H9 (cell line): ENCODE data around the gene EIF4E. TPM values are rescaled to one million over a fixed set of nuclear protein-coding genes. Genes with fewer than 3 reads are reported as not detected.

ENCODE experiments used
- DNase-seq: peaks from one replicate; pipeline ENCODE4 v3.0.0-alpha.2; 2017
- H2AFZ ChIP-seq: one replicate; pipeline ENCODE4 v1.6.1; 2013; ENCODE audit warnings: mild to moderate bottlenecking, low read length, control low read depth, moderate library complexity
- H2AK5ac ChIP-seq: 2 replicates; pipeline ENCODE4 v1.6.1; 2013; ENCODE audit warnings: low read length, control low read depth, mixed read lengths; ENCODE audit not compliant: insufficient read length
- H2BK120ac ChIP-seq: one replicate; pipeline ENCODE4 v1.6.1; 2013; ENCODE audit warnings: low read depth, mild to moderate bottlenecking, low read length, control low read depth, inconsistent platforms; ENCODE audit not compliant: poor library complexity, severe bottlenecking
- H2BK12ac ChIP-seq: 2 replicates; pipeline ENCODE4 v1.6.1; 2013; ENCODE audit warnings: low read length, control low read depth, mixed read lengths, low read depth; ENCODE audit not compliant: insufficient read length
- H2BK15ac ChIP-seq: 2 replicates; pipeline ENCODE4 v1.6.1; 2013; ENCODE audit warnings: low read depth, low read length, control low read depth
- H2BK20ac ChIP-seq: one replicate; pipeline ENCODE4 v1.6.1; 2013; ENCODE audit warnings: low read depth, mild to moderate bottlenecking, low read length, control low read depth, inconsistent platforms; ENCODE audit not compliant: poor library complexity, severe bottlenecking
- H2BK5ac ChIP-seq: 2 replicates; pipeline ENCODE4 v1.6.1; 2013; ENCODE audit warnings: low read length, control low read depth, mixed read lengths; ENCODE audit not compliant: insufficient read length
- H3K14ac ChIP-seq: 2 replicates; pipeline ENCODE4 v1.6.1; 2013; ENCODE audit warnings: low read length, control low read depth; ENCODE audit not compliant: insufficient read depth
- H3K18ac ChIP-seq: 2 replicates; pipeline ENCODE4 v1.6.1; 2013; ENCODE audit warnings: low read depth, mild to moderate bottlenecking, mixed read lengths, low read length, control low read depth; ENCODE audit not compliant: insufficient read length
- H3K23ac ChIP-seq: 2 replicates; pipeline ENCODE4 v1.6.1; 2013; ENCODE audit warnings: low read length, control low read depth, mixed read lengths, low read depth; ENCODE audit not compliant: insufficient read length
- H3K23me2 ChIP-seq: 2 replicates; pipeline ENCODE4 v1.6.1; 2013; ENCODE audit warnings: low read depth, mild to moderate bottlenecking, mixed read lengths, low read length, control low read depth; ENCODE audit not compliant: insufficient read length, poor library complexity, severe bottlenecking
- H3K27ac ChIP-seq: 2 replicates; pipeline ENCODE4 v1.5.1; 2013; ENCODE audit warnings: low read length, control low read depth, mixed read lengths, low read depth; ENCODE audit not compliant: insufficient read length
- H3K27me3 ChIP-seq: 2 replicates; pipeline ENCODE4 v1.6.1; 2013; ENCODE audit warnings: low read length, control low read depth, inconsistent platforms; ENCODE audit not compliant: insufficient read depth
- H3K4ac ChIP-seq: 2 replicates; pipeline ENCODE4 v1.6.1; 2013; ENCODE audit warnings: low read depth, mild to moderate bottlenecking, control low read depth, inconsistent platforms, low read length, moderate library complexity
- H3K4me1 ChIP-seq: 2 replicates; pipeline ENCODE4 v1.6.1; 2013; ENCODE audit warnings: low read length, control low read depth, inconsistent platforms; ENCODE audit not compliant: insufficient read depth
- H3K4me2 ChIP-seq: 2 replicates; pipeline ENCODE4 v1.6.1; 2013; ENCODE audit warnings: low read length, control low read depth, mixed read lengths; ENCODE audit not compliant: insufficient read length, insufficient read depth
- H3K56ac ChIP-seq: 2 replicates; pipeline ENCODE4 v1.6.1; 2013; ENCODE audit warnings: low read depth, mild to moderate bottlenecking, mixed read lengths, low read length, control low read depth; ENCODE audit not compliant: insufficient read length
- H3K79me1 ChIP-seq: 2 replicates; pipeline ENCODE4 v1.6.1; 2013; ENCODE audit warnings: low read depth, mild to moderate bottlenecking, moderate library complexity, low read length, control low read depth, inconsistent platforms; ENCODE audit not compliant: insufficient read depth, poor library complexity, severe bottlenecking
- H3K79me2 ChIP-seq: 2 replicates; pipeline ENCODE4 v1.6.1; 2013; ENCODE audit warnings: low read length, control low read depth, inconsistent platforms; ENCODE audit not compliant: insufficient read depth
- H3K9ac ChIP-seq: 2 replicates; pipeline ENCODE4 v1.6.1; 2013; ENCODE audit warnings: low read length, control low read depth, mixed read lengths; ENCODE audit not compliant: insufficient read length; ENCODE audit errors: extremely low read depth
- H3K9me3 ChIP-seq: one replicate; pipeline ENCODE4 v1.6.1; 2013; ENCODE audit warnings: low read depth, low read length, inconsistent platforms; ENCODE audit not compliant: control insufficient read depth
- H3T11ph ChIP-seq: one replicate; pipeline ENCODE4 v1.6.1; 2013; ENCODE audit warnings: mild to moderate bottlenecking, low read length, control low read depth, inconsistent platforms
- H4K20me1 ChIP-seq: one replicate; pipeline ENCODE4 v1.6.1; 2013; ENCODE audit not compliant: control insufficient read depth, insufficient read length, insufficient read depth
- H4K5ac ChIP-seq: 2 replicates; pipeline ENCODE4 v1.6.1; 2013; ENCODE audit warnings: low read depth, mild to moderate bottlenecking, mixed read lengths, low read length, control low read depth; ENCODE audit not compliant: insufficient read length
- H4K8ac ChIP-seq: replicated peaks from 2 replicates; pipeline ENCODE4 v1.6.1; 2013; ENCODE audit warnings: low read length, control low read depth, mixed read lengths, low read depth; ENCODE audit not compliant: insufficient read length
- H4K91ac ChIP-seq: 2 replicates; pipeline ENCODE4 v1.6.1; 2013; ENCODE audit warnings: low read depth, mild to moderate bottlenecking, moderate library complexity, mixed read lengths, low read length, control low read depth; ENCODE audit not compliant: insufficient read length
- H3K27ac Mint-ChIP-seq, 3 experiments: 2 replicates in 2 of 3; 3 replicates in 1 of 3; pipeline ENCODE4 v1.8.0; 2020 to 2021; ENCODE audit warnings: mixed read lengths in 3 of 3, mild to moderate bottlenecking in 1 of 3, moderate library complexity in 1 of 3
- H3K27me3 Mint-ChIP-seq: 2 replicates; pipeline ENCODE4 v1.8.0; 2021; ENCODE audit warnings: low read depth, mild to moderate bottlenecking, moderate library complexity, mixed read lengths
- H3K36me3 Mint-ChIP-seq, 3 experiments: 2 replicates in 2 of 3; 3 replicates in 1 of 3; pipeline ENCODE4 v1.8.0; 2020 to 2021; ENCODE audit warnings: low read depth in 3 of 3, mixed read lengths in 3 of 3; ENCODE audit not compliant: insufficient read depth in 1 of 3
- H3K4me1 Mint-ChIP-seq, 2 experiments: 2 replicates each; pipeline ENCODE4 v1.8.0; 2020; ENCODE audit warnings: mixed read lengths in 2 of 2
- H3K4me3 Mint-ChIP-seq, 2 experiments: 2 replicates in 1 of 2; 3 replicates in 1 of 2; pipeline ENCODE4 v1.8.0; 2020 to 2021; ENCODE audit warnings: mild to moderate bottlenecking in 2 of 2, mixed read lengths in 2 of 2, moderate library complexity in 1 of 2
- H3K9me3 Mint-ChIP-seq, 2 experiments: 2 replicates in 1 of 2; 3 replicates in 1 of 2; pipeline ENCODE4 v1.8.0; 2020; ENCODE audit warnings: mild to moderate bottlenecking in 2 of 2, mixed read lengths in 2 of 2, moderate library complexity in 1 of 2
- WGBS: extraction: QIAGEN DNeasy Blood & Tissue Kit; methylation state at CpG from one replicate; pipeline ENCODE4 v1.1.7; 2013; ENCODE audit warnings: missing lambda C conversion rate, low lambda C conversion rate, mixed read lengths; ENCODE audit not compliant: insufficient read length; ENCODE audit errors: extremely low coverage; 5-methylcytosine and 5-hydroxymethylcytosine counted together
- total RNA-seq: library from RNA; stranded (reverse); gene quantifications from 2 replicates; pipeline ENCODE4 v1.2.1, GENCODE V29; 2021
- TF ChIP-seq, protein P1 (sequence below): fragments of 200-600 bp; sonication (generic); conservative IDR thresholded peaks from 3 replicates; pipeline ENCODE4 v1.8.0; 2021; ENCODE audit warnings: antibody characterized with exemption, mild to moderate bottlenecking

Gene EIF4E
- total RNA-seq, 1 experiment from 2014 or later: 163 TPM

- H3K4me2 ChIP-seq: no peak overlapping the region
- no peak overlapping the region for H2BK5ac ChIP-seq
- no peak overlapping the region for H3K9ac ChIP-seq
- H4K5ac ChIP-seq: no peak overlapping the region
- H3K4ac ChIP-seq: no peak overlapping the region
- H2BK20ac ChIP-seq: no peak overlapping the region
- no peaks in the 10 kb centered on the region for H4K20me1 ChIP-seq
- H3K56ac ChIP-seq: no peak overlapping the region
- H3K4me1 ChIP-seq: no peaks in the 10 kb centered on the region
- no peak overlapping the region for H3K14ac ChIP-seq
- no peak for DNase-seq
- no peak overlapping the region for H3K27ac ChIP-seq
- no peak overlapping the region for H3K18ac ChIP-seq
- no peak overlapping the region for H4K8ac ChIP-seq
- no peak overlapping the region for H3K23ac ChIP-seq
- no peaks in the 10 kb centered on the region for H3K4me1 Mint-ChIP-seq
- H3K4me3 Mint-ChIP-seq: no peak overlapping the region
- H3K27me3 Mint-ChIP-seq: no peaks in the 10 kb centered on the region
- no peaks in the 10 kb centered on the region for H3K23me2 ChIP-seq
- H2AFZ ChIP-seq: no peak overlapping the region
- 100% methylated on average over 1 of the region's 7 CpGs for WGBS
- H3K9me3 ChIP-seq: no peaks in the 10 kb centered on the region
- TF ChIP-seq, protein P1, sequence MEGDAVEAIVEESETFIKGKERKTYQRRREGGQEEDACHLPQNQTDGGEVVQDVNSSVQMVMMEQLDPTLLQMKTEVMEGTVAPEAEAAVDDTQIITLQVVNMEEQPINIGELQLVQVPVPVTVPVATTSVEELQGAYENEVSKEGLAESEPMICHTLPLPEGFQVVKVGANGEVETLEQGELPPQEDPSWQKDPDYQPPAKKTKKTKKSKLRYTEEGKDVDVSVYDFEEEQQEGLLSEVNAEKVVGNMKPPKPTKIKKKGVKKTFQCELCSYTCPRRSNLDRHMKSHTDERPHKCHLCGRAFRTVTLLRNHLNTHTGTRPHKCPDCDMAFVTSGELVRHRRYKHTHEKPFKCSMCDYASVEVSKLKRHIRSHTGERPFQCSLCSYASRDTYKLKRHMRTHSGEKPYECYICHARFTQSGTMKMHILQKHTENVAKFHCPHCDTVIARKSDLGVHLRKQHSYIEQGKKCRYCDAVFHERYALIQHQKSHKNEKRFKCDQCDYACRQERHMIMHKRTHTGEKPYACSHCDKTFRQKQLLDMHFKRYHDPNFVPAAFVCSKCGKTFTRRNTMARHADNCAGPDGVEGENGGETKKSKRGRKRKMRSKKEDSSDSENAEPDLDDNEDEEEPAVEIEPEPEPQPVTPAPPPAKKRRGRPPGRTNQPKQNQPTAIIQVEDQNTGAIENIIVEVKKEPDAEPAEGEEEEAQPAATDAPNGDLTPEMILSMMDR: no peak
- H2BK12ac ChIP-seq: no peak overlapping the region
- H3T11ph ChIP-seq: no peak overlapping the region
- no peak overlapping the region for H2AK5ac ChIP-seq
- H2BK15ac ChIP-seq: no peak overlapping the region
- no peaks in the 10 kb centered on the region for H3K27me3 ChIP-seq
- no peaks in the 10 kb centered on the region for H3K9me3 Mint-ChIP-seq
- no peak overlapping the region for H3K27ac Mint-ChIP-seq
- no peak overlapping the region for H4K91ac ChIP-seq
- no peaks in the 10 kb centered on the region for H3K79me1 ChIP-seq
- H3K36me3 Mint-ChIP-seq: no peaks in the 10 kb centered on the region
- H3K79me2 ChIP-seq: no peaks in the 10 kb centered on the region
- no peak overlapping the region for H2BK120ac ChIP-seq
These were observed 64.4 kb downstream of the EIF4E start for GRCh38 chr4:98864560-98864959.
